HG03469 (cell line): Measurements from ENCODE around the gene KAT6B.
"Not testable (repeated sequence)": the region's sequence is repeated elsewhere in the genome, so short reads cannot be mapped to it uniquely, and the experiment has no call there.

Experiments used
- ATAC-seq: cut with Tn5 transposase; IDR thresholded peaks from one replicate; pipeline ENCODE4 v1.9.1; 2021; ENCODE audit warnings: mild to moderate bottlenecking, moderate library complexity, moderate number of reproducible peaks; ENCODE audit not compliant: unreplicated experiment

KAT6B gene

GRCh38 chr10:74887614-74888284 is 61.3 kb downstream of the KAT6B start:
- no peak for ATAC-seq

GRCh38 chr10:74888962-74889661 is 62.7 kb downstream of the KAT6B start:
- ATAC-seq, result no peak

- ATAC-seq, result no peak
These were observed 63.2 kb downstream of the KAT6B start for GRCh38 chr10:74889662-74889998.

DNA sequence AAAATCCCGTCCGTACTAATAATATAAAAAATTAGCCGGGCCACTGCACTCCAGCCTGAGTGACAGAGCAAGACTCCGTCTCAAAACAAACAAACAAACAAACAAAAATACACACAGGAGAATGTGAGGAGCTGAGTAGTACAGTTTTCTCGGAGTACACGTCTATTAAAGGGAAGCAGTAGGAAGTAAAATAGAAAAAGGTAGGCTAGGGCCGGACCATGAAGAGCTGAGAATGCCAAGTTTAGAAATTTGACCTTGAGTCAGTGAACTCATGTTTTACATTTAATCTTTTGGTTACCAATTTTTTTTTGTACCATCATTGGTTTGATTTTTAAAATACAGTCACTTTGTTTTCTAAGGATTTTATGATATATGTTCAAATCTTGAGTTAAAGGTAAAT is 64.1 kb downstream of the KAT6B start:
- no peak for ATAC-seq

- no peak for ATAC-seq
These were observed 64.7 kb downstream of the KAT6B start for GRCh38 chr10:74891053-74891452.

- no peak for ATAC-seq
These were observed 66.4 kb downstream of the KAT6B start for GRCh38 chr10:74892839-74893238.

DNA sequence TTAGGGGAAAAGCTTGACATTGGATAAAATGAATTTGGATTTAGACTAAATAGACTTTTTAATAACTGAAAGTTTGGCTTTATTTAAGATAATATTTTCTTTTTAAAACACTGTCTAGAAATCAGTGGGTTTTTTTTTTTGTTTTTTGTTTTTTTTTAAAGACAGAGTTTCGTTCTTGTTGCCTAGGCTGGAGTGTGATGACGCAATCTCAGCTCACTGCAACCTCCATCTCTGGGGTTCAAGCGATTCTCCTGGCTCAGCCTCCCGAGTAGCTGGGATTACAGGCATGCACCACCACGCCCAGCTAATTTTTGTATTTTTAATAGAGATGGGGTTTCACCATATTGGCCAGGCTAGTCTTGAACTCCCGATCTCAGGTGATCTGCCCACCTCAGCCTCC is 66.9 kb downstream of the KAT6B start:
- not testable (repeated sequence) for ATAC-seq

- ATAC-seq, result no peak
These were observed 70.6 kb downstream of the KAT6B start for GRCh38 chr10:74896788-74897527.

DNA sequence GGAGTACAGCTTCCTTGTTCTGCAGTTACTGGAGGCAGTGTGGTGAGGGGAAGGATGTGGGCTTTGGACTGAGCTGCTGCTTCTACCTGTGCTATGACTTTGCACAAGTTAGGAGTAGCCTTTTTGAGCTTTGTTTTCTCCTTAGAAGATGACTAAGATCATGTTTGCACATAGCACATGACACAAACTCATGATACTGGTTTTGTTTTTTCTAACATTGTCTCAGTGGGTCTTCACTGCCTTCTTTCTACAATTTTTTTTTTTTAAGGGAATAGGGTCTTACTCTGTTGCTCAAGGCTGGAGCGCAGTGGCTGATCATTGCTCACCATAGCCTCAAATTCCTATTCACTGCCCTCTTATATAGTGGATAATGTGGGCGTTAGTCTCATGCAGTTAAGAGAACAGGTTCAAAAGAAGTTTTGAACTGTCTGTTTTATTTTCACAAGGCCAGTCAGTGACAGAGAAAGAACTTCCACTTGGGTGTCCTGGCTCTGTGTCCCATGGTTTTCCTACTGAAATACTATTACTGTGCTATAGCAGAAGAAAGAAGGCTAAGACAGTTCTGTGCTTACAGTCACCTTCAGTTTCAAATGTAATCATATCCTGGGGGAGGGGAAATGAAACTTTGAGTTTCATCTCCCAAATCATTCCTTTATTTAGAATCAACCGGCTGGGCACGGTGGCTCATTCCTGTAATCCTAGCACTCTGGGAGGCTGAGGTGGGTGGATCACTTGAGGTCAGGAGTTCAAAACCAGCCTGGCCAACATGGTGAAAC is 72.0 kb downstream of the KAT6B start:
- peak; percentile 52 for ATAC-seq

- peak; percentile 39 for ATAC-seq
These were observed 73.9 kb downstream of the KAT6B start for GRCh38 chr10:74900297-74900696.

DNA sequence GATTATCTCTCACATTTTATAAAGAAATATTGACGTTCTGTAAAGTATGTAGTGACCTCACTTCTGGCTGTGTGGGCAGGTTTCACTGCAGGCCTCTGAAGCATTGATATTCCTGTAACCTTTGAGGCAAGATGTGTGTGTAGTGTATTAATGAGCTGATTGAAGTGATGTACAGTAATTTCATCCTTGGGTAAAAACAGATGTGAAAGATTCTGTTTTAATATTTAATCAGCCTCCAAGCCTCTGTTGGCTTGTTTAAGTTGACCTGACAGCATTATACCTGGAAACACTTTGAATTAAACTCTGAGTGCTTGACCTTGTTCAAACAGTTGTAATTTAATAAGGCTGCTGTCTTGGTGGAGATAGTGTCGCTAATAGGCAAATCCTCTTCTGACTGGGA is 74.9 kb downstream of the KAT6B start:
- no peak for ATAC-seq

- no peak for ATAC-seq
These were observed 75.6 kb downstream of the KAT6B start for GRCh38 chr10:74901867-74902450.

DNA sequence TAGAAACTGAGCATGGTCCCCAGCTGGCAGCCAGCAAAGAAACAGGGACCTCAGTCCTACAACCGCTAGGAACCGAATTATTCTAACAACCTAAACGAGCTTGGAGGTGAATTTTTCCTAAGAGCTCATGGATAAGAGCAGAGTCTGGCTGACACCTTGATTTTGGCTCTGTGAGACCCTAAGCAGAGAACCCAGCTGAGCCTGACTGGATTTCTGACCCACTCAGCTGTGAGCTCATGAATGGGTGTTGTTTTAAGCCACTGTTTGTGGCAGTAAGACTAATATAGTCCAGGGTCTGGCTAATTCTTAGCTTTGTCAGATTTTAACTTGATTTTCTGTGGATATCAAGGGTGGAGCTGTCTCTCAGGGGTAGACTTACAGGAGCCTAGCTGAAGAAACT is 77.1 kb downstream of the KAT6B start:
- no peak for ATAC-seq

- ATAC-seq, result no peak
These were observed 80.3 kb downstream of the KAT6B start for GRCh38 chr10:74906611-74907198.

DNA sequence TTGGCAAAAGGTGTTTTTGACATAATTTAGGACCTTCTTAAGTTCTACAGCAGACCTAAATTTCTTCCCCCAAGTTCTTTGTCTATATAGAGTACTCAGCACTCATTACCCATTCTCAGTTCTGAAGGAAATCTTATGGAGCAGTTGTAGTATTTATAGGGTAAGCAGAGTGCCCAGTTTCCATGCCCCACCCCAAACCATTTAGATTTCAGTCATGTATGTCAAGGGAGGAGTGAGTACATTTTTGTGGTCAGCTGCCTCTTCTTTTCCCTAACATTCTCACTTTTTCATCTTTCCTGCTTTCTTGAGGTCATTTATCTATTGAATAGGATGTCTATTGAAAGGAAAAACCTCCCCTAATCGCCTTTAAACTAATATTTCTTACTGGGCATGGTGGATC is 83.3 kb downstream of the KAT6B start:
- no peak for ATAC-seq

GRCh38 chr10:74910241-74910975 is 84.0 kb downstream of the KAT6B start:
- ATAC-seq, result no peak

DNA sequence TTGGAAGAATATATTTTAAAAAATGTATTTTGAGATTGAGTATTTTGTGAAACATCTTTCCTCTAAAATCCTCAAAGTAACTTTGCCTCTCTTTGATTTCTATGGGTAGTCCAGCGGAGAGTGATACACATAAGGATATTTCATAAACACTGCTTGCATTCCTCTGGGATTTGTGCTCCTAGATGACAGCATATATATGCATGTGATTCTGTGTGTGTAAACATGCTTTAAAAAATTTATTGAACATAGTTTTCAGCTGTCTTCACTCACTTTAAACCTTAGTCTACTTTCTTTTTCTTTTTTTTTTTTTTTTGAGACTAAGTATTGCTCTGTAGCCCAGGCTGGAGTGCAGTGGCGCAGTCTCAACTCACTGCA is 84.6 kb downstream of the KAT6B start:
- ATAC-seq, result no peak

- no peak for ATAC-seq
These were observed 85.8 kb downstream of the KAT6B start for GRCh38 chr10:74912182-74912581.

DNA sequence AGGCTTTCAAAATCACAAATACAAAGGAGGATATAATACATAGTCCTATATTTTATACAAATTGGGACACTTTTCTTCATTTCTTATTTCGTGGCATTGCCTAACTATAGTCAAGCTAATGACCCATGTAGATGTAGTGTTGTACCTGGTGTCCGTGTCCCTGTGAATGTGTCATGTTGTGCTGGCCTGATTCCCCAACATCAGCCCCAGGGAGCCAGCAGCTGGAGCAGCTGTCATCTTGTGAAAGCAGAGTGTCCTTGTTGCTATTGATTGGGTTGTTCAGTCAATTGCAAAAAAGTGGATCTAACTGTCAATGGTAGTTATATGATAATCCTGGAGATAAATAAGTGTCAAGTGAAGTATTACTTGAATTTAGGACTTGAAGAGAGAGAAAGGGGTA is 86.3 kb downstream of the KAT6B start:
- ATAC-seq, result no peak

- no peak for ATAC-seq
These were observed 87.1 kb downstream of the KAT6B start for GRCh38 chr10:74913377-74913979.
